Measurements from ENCODE around the gene MAB21L4.

- no peak for TF ChIP-seq EP300 (IDR thresholded peaks at IDR 0.05)
- TF ChIP-seq, protein P1, sequence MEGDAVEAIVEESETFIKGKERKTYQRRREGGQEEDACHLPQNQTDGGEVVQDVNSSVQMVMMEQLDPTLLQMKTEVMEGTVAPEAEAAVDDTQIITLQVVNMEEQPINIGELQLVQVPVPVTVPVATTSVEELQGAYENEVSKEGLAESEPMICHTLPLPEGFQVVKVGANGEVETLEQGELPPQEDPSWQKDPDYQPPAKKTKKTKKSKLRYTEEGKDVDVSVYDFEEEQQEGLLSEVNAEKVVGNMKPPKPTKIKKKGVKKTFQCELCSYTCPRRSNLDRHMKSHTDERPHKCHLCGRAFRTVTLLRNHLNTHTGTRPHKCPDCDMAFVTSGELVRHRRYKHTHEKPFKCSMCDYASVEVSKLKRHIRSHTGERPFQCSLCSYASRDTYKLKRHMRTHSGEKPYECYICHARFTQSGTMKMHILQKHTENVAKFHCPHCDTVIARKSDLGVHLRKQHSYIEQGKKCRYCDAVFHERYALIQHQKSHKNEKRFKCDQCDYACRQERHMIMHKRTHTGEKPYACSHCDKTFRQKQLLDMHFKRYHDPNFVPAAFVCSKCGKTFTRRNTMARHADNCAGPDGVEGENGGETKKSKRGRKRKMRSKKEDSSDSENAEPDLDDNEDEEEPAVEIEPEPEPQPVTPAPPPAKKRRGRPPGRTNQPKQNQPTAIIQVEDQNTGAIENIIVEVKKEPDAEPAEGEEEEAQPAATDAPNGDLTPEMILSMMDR (IDR thresholded peaks at IDR 0.05): no peak
Measured at GRCh38 chr2:240858871-240859270, 37.1 kb downstream of the MAB21L4 start.

Data from esophagus muscularis mucosa (tissue), 3 donors.